ENCODE data around the gene SCAANT1.
A peak's percentile ranks its signal among the peaks of the same experiment; 100 is the strongest.

Gene SCAANT1

GRCh38 chr3:63911873-63912767 lies at the start of gene SCAANT1:
SCAANT1 (minus strand) TSS chr3:63912383.
- peak; percentile 61 for DNase-seq (ENCODE audit: low read depth, low spot score)

GRCh38 chr3:63961891-63962290 lies 49.7 kb upstream of the SCAANT1 start:
- no peak for DNase-seq (ENCODE audit: low read depth, low spot score)

- no peak for DNase-seq (ENCODE audit: low read depth, low spot score)
Observed at GRCh38 chr3:63960048-63960711, 48.0 kb upstream of the SCAANT1 start.

- no peak for DNase-seq (ENCODE audit: low read depth, low spot score)
Observed at GRCh38 chr3:63959146-63959545, 47.0 kb upstream of the SCAANT1 start.

- DNase-seq (ENCODE audit: low read depth, low spot score), result no peak
Observed at GRCh38 chr3:63955830-63956545, 43.8 kb upstream of the SCAANT1 start.

GRCh38 chr3:63955036-63955650 lies 43.0 kb upstream of the SCAANT1 start:
- no peak for DNase-seq (ENCODE audit: low read depth, low spot score)

GRCh38 chr3:63954182-63954581 lies 42.0 kb upstream of the SCAANT1 start:
- DNase-seq (ENCODE audit: low read depth, low spot score), result no peak

GRCh38 chr3:63952248-63952594 lies 40.0 kb upstream of the SCAANT1 start:
- no peak for DNase-seq (ENCODE audit: low read depth, low spot score)

GRCh38 chr3:63951492-63952247 lies 39.5 kb upstream of the SCAANT1 start:
- DNase-seq (ENCODE audit: low read depth, low spot score), result no peak

- no peak for DNase-seq (ENCODE audit: low read depth, low spot score)
Observed at GRCh38 chr3:63950698-63951097, 38.5 kb upstream of the SCAANT1 start.

- DNase-seq (ENCODE audit: low read depth, low spot score), result no peak
Observed at GRCh38 chr3:63949005-63949404, 36.8 kb upstream of the SCAANT1 start.

- DNase-seq (ENCODE audit: low read depth, low spot score), result no peak
Observed at GRCh38 chr3:63947594-63947993, 35.4 kb upstream of the SCAANT1 start.

- DNase-seq (ENCODE audit: low read depth, low spot score), result no peak
Observed at GRCh38 chr3:63946753-63947152, 34.6 kb upstream of the SCAANT1 start.

- no peak for DNase-seq (ENCODE audit: low read depth, low spot score)
Observed at GRCh38 chr3:63945558-63946096, 33.4 kb upstream of the SCAANT1 start.

GRCh38 chr3:63943678-63944077 lies 31.5 kb upstream of the SCAANT1 start:
- no peak for DNase-seq (ENCODE audit: low read depth, low spot score)

GRCh38 chr3:63942528-63942927 lies 30.3 kb upstream of the SCAANT1 start:
- DNase-seq (ENCODE audit: low read depth, low spot score), result no peak

GRCh38 chr3:63940389-63940757 lies 28.2 kb upstream of the SCAANT1 start:
- no peak for DNase-seq (ENCODE audit: low read depth, low spot score)

- DNase-seq (ENCODE audit: low read depth, low spot score), result no peak
Observed at GRCh38 chr3:63937661-63938651, 25.8 kb upstream of the SCAANT1 start.

- no peak for DNase-seq (ENCODE audit: low read depth, low spot score)
Observed at GRCh38 chr3:63936925-63937324, 24.7 kb upstream of the SCAANT1 start.

Data from activated CD4-positive, CD25-positive, alpha-beta regulatory T cell treated with anti-CD3 and anti-CD28 coated beads, Interleukin-2, amount 50 U/mL, for 16 hours (primary cell).